GM20431 (cell line): ENCODE data around the gene UROD.
"Not testable (repeated sequence)": the region's sequence is repeated elsewhere in the genome, so short reads cannot be mapped to it uniquely, and the experiment has no call there.

Experiments
- in situ Hi-C: fragments of 300-500 bp; cut with MseI, MboI; formaldehyde crosslinking; loops from one replicate; pipeline ENCODE4 v1.15.0; 2020; ENCODE audit warnings: low sequenced_read_pairs; ENCODE audit not compliant: unreplicated experiment

UROD gene

DNA sequence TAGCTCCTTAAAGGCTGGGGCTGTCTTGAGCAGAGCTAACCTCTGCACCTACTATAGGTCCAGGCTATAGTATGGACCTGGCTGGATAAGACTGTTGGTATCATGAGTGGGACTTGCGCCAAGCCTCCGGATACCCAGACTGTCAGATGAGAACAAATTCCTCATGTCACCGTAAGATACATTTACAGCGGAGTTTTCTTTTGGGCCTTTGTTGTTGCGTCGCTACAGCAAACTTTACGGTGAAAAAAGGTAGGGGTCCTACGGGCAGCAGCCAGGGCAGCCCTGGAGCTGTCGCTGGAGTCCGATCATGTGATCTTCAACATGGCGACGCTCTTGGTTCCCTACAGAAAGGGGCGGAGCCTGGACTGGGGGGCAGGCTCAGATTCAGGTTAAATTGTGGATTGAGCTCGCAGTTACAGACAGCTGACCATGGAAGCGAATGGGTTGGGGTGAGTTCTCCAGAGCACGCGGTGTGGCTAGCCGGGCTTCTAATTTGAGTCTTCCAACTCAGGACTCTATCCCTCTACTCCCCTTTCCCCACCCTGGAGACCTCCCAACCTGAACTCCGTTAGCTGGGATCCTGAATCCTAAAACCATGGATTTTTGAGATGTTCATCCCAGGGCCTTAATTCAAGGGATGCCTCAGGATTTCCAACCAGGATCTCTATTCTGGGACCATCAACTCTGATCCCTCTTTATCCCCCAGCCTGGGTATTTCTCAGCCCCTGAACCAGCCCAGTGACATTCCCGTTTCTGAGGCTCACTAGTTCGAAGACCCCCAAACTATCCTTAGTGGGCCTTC is at the start of gene UROD:
TSS of gene UROD (plus strand) at position 418 of the 802 bp plus-strand sequence. CDS start at position 430, 12 bp downstream.
- in situ Hi-C loops, result loop anchor here (25.0 kb wide), 1 partner anchor 475 kb away; the partner anchor contains the start of gene TESK2

DNA sequence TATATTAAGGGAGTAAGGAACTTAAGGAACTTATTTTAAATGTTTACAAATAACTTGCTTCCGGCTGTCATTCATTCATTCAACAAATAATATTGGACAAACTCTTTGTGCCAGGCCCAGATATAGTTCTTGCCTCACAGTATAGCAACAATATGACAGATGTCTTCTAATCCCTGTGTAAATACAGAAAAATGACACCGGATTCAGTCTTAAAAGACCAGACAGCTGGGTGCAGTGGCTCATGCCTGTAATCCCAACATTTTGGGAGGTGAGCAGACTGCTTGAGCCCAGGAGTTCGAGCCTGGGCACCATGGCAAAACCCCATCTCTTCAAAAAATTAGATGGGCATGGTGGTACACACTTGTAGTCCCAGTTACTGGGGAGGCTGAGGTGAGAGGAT is 49.3 kb upstream of the UROD start:
- in situ Hi-C loops, result no loop called here

DNA sequence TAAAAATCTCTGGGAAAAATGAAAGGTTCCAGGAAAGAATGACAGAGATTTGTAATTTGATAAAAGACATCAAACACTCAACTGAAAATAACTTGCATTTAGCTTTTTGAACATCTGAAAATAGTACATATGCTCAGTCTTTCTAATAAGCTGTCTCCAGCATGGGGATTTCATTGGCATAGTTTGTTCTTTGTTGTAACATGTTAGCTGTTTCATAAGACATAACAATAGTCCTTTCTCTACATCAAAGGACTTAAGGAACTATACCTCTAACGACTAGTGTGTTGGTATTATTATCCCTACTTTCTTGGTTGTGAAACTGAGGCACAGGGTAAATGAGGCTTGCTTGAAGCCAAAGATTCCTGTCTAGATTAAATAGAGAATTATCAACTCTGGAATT is 47.7 kb upstream of the UROD start:
- in situ Hi-C loops, result no loop called here

DNA sequence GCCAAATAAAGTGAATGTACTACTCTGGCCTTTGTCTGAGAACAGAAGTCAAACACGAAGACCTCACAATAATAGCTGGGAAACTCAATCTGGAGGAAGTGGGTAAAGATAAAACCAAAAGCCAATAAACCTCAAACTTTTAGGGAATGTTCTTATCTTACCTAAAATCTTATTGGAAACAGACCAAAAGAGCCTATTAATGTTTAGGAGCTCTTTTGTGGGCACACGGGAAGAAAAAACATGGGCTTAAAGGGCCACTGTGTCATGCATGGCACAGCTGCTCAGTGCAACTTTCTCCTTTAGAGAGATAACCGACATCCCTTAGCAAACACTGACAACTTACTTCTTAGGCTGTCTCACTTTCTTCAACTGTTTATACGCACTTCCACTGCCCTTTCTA is 41.7 kb upstream of the UROD start:
- in situ Hi-C loops, result no loop called here

DNA sequence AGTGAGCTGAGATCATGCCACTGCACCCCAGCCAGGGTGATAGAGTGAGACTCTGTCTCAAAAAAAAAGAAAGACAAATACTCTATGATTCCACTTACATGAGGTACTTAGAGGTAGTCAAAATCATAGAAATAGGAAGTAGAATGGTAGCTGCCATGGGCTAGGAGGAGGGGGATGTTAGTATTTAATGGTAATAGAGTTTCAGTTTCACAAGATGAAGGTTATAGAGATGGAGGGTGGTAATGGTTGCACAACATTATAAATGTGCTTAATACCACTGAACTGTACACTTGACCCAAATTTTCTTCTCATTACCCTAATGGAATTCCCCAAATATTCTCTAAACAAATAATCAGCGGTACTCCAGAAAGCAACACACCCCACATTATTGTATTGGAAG is 38.4 kb upstream of the UROD start:
- in situ Hi-C loops, result no loop called here

DNA sequence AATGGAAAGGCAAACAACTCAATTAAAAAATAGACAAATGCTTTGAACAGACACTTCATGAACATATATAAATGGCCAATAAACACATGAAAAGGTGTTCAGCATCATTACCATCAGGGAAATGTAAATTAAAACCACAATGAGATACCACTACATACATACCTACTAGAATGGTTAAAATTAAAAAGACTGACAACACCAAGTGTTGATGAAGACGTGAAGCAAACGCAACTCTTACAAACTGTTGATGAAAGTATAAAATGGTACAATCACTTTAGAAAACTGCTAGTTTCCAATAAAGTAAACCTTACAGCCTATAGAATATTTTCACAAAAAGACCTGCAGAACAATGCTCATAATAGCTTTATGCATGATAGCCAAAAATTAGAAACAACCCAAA is 35.8 kb upstream of the UROD start:
- in situ Hi-C loops, result no loop called here

DNA sequence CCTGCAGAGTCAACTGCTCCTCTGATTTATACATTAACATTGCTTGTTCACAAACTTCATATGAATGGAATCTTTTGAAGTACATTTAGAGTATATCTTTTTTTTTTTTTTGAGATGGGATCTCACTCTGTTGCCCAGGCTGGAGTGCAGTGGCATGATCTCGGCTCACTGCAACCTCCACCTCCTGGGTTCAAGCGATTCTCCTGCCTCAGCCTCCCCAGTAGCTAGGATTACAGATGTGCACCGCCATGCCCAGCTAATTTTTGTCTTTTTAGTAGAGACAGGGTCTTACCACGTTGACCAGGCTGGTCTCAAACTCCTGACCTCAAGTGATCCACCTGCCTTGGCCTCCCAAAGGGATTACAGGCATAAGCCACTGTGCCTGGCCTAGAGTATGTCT is 34.7 kb upstream of the UROD start:
- in situ Hi-C loops, result not testable (repeated sequence)

DNA sequence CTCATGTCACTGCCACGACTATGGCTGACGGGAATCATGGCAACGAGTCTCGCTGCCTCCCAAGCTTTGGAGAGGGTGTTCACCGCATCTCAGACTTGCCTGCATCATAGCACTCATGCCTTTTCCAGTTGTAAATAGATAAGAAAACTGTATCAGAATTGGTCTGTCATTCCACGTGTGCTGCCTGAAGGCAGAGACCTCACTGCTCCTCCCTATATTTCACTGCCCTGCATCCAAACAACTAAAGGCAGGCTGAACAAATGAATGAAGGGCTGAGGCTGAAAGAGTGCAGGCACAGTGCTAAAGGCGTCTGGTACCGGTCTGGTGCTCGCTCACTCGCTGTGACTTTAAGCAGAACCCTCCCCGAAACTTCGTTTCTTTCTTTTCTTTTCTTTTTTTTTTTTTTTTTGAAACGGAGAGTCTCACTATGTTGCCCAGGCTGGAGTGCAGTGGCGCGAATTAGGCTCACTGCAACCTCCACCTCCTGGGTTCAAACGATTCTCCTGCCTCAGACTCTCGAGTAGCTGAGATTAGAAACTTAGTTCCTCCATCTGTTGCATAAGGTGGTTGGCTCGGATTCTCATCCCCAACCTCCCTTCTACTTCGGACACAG is 26.2 kb upstream of the UROD start:
- in situ Hi-C loops, result no loop called here

DNA sequence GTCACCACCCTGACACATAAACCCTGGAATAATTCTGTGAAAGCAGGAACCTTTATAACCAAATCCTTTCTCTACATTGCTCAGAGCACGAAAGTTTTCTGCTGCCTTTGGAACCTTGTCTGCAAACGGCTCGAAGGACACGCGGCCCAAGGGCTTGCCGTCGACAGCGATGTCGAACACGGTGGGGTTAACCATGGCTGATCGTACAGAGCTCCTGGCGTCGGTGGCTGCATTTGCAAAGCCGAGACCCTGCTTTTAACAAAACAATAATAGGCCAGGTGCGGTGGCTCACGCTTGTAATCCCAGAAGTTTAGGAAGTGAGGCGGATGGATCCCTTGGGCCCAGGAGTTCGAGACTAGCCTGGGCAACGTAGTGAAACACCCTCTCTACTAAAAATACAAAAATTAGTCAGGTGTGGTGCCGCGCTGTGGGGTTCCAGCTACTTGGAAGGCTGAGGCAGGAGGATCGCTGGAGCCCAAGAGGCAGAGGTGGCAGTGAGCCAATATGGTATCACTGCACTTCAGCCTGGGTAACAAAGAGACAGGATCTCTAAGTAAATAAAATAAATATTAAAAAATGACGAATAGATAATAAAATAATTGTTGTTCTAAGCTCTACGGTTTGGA is 23.4 kb upstream of the UROD start:
- in situ Hi-C loops, result no loop called here

DNA sequence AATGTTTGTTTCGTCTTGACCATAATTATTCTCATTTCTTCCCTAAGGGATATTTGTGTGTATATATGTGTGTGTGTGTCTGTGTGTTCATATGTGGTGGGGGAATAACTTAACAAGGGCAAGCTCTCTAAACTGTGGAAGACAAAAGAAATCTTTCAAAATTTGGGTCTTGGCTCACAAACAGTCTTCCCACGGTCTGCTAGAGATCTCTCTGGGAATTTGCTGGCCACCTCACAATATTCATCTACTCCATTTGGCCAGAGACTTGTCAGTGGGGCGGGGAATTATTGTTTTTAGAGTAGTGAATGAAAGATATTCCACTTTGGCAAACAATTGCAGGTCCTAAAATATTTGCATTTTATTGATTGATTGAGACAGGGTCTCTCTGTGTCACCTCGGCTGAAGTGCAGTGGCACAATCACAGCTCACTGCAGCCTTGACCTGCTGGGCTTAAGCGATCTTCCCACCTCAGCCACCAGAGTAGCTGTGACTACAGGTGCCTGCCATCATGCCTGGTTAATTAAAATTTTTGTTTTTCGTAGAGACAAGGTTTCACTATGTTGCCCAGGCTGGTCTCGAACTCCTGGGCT is 17.6 kb upstream of the UROD start:
- in situ Hi-C loops, result no loop called here

DNA sequence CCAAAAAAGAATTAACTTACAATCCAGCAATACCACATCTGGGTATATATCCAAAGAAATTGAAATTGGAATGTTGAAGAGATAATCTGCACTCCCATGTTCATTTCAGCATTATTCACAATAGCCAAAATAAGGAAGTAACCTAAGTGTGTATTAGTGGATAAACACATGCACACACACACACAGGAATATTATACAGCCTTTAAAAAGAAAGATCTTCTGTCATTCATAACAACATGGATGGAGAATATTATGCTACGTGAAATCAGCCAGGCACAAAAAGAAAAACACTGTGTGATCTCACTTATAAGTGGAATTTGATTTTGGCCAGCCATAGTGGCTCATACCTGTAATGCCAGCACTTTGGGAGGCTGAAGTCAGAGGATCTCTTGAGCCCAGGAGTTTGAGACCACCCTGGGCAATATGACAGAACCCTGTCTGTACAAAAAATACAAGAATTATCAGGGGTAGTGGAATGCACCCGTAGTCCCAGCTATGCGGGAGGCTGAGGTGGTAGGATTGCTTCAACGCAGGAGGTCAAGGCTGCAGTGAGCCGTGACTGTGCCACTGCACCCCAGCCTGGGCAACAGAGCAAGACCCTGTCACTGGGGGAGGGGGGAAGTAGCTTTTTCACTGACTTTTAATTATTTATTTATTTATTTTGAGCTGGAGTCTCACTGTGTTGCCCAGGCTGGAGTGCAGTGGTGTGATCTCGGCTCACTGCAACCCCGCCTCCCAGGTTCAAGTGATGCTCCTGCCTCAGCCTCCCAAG is 16.4 kb upstream of the UROD start:
- in situ Hi-C loops, result no loop called here

DNA sequence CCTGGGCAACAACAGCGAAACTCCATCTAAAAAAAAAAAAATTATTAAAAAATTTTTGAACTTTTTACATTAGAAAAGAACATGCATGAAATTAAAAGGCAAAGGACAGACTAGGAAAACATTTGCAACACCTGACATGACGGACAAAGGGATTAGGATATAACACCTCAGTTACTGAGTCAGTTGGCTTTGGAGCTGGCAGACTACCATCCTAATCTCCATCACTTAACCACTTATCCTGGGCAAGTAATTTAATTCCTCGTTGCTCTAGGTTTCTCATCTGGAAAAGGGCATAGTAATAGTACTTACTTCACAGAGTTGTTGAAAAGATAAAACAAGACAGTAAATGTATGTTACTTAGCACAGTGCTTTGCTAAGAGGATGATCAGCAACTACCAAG is 12.8 kb upstream of the UROD start:
- in situ Hi-C loops, result no loop called here

DNA sequence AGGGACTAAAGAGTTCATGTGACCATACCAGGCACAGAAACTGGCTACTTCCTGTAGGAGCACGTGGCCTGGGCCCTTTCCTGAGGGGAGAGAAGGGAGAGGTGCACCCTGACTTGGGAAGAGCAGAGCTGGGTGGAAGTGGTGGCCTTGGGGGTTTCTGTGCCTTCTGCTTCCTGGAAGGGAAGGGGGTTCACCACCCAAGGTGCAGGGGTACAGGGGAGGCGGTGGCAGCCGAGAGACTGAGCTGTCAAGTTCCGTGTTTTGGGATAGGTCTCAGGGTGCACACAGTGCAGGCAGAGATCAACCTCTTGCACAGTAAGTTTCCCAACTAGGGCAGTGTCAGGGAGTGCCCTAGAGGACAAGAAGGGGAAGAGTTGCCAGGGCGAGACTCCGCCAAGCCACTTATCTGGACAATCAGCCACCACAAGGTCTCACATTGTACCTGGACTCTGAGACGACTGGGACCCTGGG is 11.0 kb upstream of the UROD start:
- in situ Hi-C loops, result loop anchor here (25.0 kb wide), 1 partner anchor 486 kb away; the partner anchor contains the start of gene TESK2

DNA sequence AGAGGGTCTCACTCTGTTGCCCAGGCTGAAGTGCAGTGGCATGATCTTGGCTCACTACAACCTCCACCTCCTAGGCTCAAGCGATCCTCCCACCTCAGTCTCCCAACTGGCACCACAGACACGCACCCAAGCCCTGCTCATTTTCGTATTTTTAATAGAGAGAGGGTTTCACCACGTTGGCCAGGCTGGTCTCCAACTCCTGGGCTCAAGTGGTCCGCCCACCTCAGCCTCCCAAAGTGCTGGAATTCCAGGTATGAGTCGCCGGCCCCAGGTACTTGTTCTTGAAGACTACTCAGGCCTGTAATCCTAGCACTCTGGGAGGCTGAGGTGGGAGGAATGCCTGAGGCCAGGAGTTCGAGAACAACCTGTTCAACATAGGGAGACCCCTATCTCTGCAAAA is 10.5 kb upstream of the UROD start:
- in situ Hi-C loops, result loop anchor here (25.0 kb wide), 1 partner anchor 486 kb away; the partner anchor contains the start of gene TESK2

DNA sequence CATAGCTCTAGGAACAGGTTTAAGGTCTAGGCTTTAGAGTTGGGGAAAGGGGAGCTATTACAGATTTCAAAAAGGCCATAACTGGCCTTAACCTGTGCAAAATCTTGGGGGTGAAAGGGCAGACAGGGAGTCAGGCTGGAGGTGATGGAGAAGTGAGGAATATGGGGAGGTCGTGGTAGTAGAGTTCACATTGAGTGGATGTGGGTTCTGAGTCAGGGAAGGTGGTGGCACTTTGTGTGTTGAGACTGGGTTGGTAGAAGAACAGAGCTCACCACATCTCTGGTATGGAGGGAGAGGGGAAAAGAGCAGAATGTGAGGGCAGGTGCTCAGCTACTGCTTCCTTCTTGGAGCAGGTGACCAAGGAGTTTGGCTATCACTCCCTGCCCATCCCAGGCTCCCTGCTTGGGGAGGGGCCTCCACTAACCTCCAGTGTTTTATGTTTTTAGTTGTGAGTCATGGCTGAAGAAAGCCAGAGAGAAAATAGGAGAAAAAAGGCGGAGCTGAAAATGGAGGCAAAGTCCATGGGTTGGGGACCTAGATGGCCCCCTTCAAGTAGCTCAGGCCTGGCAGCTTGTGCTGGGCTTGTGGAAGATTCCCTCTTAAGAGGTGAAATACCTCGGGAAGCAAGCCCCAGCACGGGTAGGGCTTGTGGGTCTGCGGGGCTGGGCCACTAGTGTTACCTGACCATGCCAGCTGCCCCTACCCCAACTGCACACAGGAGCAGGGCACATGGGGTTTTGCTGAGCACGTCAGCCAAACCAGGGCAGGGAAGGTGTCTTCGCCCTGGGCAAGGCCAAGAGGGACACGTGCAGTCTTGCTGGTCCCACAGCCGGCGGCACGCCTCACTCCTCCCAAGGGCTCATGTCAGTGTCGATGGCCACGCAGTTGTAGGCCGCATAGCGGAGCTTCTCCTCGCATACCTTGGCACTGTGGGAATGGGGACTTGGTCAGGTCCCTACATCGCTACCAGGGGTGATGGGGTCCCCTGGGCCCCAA is 9.1 kb upstream of the UROD start:
- in situ Hi-C loops, result loop anchor here (25.0 kb wide), 1 partner anchor 484 kb away; the partner anchor contains the start of gene TESK2

DNA sequence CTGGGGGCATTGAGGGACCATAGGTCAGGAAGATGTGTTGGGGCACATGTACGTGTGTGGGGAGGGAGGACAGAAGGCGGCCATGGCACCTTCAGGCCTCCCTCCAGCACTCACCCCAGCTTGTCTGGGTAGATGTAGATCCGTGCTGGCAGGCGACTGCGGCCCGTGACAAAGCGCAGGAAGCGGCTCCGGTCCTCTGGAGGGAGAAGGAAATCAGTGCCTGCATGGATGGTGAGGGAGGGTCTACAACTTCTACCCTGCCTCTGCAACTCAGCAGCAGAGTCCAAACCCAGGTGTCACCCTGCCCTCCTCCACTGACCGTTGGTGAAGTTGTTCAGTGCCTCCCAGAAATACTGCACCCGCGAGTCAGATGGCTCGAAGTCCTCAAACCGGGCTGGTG is 8.3 kb upstream of the UROD start:
- in situ Hi-C loops, result loop anchor here (25.0 kb wide), 1 partner anchor 484 kb away; the partner anchor contains the start of gene TESK2

DNA sequence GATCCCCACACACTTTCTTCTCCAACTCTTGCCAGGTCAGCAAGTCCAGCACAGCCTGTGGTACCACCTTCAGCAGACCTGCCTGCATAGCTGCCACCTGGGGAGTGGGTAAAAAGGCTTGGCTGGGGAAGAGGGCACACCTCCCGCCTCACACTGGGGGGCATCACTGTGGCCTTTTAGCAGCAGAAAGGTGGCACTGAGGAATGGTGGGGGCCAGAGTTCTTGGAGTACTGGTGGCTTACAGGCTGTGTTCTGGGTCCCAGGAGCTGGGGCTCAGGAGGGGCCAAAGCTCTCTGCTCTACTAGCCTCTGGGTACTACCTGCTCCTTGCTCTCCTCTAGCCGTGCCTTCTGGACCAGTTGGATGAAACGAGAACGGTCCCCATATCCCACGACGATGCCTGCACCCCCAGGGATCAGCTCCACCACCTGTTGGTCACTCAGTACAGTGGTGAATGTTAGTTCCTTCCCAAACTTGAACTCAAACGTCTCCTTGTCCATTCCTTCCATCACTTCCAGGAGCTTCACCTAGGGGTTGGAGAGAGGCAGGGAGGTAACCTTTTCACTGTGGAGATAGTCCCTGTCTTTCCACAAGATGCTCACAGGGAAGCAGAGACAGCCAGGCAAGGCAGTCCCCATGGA is 7.7 kb upstream of the UROD start:
- in situ Hi-C loops, result loop anchor here (25.0 kb wide), 1 partner anchor 483 kb away; the partner anchor contains the start of gene TESK2

DNA sequence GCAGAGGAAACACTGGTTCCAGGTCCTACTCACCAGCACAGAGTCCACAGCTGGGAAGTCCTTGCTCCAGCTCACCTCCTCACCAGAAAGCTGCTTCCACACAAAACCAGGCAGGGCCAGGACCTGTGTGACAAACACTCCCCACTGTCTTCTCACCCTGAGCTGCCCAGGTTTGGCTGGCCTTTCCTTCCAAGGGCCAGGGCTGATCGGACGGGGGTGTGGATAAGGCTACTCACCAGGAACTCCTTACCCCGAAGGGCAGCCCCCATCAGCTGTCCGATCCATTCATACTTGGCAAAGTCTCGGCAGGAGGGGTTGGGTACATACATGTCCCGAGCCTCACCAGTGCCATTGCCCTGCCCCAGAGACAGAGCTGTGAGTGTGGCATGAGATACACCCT is 6.3 kb upstream of the UROD start:
- in situ Hi-C loops, result loop anchor here (25.0 kb wide), 1 partner anchor 482 kb away; the partner anchor contains the start of gene TESK2
